NCI-H1105 (cell line): ENCODE data around the gene EFCAB6.

Experiments
- DNase-seq: peaks from one replicate; lab custom pipeline; 2025; lab: John Stamatoyannopoulos, UW

Gene EFCAB6

DNA sequence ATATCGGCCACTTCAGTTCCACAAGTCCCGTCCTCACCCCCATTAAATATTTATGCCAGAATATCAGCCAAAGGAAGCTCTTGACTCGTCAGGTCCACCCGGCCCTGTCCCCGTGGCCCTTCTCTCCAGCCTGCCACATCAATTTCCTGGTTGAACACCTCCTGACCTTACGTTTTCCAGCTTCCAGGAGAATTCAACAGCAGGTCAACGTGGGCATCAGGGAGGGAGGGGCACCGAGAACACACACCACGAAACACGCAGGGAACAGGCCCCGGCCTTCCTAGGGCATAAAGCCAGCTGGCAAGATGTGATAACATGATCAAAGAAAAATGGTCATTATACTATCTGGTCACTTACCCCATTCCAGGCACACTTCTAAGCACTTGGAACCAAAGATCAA, 34.9 kb upstream of the EFCAB6 start:
- no peak for DNase-seq

DNA sequence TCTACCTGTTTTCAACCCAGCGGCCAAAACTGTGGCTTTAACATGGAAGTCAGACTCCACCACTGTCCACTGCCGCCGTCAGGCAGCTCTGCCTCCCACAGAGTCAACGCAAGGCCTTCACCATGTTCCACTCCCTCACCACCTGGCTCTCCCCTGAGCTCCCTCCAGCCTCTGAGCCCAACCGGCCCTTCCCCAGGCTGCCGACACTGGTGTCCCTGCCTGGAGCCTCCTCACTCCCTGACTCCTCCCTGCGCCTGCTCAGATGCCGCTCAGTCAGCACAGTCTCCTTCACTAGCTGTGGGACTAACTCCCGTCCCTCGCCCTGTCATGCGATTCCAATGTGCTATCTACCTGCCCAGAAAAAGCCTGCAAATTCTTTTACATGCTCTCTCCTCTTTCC, 33.9 kb upstream of the EFCAB6 start:
- DNase-seq = no peak

DNA sequence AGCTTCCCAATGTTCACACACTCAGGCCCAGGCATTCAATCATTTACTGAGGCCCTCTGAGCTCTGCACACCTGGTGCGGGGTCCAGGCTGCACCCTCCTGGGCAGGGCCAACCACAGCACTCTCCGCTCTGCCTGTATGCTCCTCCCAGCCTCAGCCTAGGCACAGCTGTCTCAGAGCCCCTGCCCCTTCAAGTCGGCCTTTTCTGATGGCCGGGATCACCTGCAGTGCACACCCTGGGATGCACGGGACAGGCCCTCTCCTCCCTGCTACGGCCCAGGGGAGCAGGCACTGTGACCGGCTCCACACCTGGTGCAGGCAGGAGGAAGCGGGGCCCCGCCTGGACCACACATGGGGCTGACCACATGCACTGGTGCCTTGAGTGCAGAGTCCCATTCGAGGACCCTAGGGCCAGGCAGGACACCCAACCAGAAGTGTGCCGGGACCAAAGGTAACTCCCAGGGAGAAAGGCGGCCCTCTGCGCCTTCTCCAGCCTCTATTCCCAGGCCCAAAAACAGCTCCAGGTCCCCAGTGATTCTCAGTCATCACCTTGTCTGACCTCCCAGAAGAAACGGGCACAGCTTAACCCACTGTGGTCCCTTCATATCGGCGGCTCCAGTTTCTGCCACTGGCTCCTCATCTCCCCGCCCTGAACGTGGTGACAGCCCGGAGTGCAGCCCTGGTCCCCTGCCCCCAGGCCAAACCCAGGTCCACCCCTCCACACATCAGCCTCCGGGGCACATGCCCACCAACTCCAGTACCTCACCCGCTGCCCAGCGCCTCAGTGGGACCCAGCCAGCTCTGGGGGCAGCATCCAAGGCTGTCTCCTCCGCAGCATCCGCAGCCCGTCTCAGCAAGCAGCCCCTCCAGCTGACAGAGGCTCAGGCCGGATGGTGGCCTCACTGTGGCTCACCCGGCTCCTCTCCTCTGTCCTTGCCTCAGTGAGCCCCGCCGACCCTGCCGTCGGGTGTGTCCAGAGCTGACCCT, 32.7 kb upstream of the EFCAB6 start:
- no peak for DNase-seq

DNA sequence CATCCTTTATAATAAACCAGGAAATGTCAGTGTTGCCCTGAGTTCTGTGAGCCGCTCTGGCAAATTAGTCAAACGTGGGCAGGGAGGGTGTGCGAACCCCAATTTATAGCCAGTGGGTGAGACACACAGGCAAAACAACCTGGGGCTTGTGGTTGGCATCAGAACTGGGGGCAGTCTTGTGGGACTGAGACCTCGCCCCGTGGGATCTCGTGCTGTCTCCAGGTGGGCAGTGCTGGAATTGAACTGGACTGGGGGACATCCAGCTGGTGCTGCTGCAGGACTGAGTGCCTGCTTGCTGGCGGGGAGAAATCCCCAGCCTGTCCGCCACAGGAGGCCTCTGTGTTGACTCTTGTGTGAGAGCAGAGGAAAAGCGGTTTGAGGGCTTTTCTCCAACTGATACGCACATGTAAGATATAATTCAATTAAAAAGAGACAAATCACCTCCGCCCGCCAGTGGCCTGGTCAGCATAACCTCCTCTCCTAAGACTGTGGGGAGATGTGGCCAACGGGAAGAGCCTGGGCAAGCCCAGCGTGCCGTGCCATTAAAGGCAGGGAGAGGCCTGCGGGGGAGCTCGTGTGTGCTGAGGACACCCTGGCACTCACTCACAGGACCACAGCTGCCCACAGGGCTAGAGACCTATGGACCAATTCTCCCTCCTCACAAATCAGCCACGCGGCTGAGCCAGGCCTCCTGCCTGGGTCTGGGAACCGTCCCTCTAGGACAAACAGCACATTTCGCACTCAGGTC, 31.9 kb upstream of the EFCAB6 start:
- no peak for DNase-seq

DNA sequence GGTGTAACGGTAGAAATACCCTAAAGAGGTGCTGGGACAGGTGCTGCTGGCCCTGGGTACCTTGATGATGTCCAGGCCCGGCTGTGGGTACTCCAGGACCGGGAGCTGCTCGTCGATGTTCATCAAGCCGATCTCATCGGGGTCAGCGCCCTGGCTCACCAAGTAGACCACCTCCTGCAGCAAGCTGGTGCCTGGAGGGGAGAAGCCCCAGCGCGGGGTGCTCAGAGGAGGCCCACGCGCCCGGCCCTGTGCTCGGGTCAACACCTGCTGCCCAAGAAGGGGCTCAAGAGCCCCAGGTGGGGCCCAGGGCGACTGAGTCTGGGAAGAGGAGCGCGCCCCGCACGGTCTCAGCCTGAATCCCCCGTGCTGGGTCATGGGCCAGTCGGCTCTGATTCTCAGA, 29.6 kb upstream of the EFCAB6 start:
- no peak for DNase-seq

DNA sequence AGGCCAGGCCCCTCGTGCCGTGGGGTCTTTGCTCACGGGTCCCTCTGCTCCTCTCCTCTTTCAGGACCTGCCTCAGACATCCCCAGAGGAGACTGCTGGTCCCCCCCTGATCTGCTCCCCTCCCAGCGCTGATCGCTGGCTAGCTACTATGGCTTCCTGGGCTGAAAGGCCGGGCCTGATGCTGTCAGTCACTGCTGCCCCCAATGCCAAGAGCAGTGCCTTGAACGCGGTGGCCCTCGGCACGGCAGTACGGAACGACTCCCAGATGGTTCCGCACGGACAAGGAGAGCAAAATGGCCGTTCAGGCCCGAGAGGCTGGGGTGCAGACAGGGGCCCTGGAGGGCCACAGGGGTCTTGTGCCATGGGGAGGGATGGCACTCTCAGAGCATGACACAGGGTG, 28.7 kb upstream of the EFCAB6 start:
- DNase-seq = no peak

DNA sequence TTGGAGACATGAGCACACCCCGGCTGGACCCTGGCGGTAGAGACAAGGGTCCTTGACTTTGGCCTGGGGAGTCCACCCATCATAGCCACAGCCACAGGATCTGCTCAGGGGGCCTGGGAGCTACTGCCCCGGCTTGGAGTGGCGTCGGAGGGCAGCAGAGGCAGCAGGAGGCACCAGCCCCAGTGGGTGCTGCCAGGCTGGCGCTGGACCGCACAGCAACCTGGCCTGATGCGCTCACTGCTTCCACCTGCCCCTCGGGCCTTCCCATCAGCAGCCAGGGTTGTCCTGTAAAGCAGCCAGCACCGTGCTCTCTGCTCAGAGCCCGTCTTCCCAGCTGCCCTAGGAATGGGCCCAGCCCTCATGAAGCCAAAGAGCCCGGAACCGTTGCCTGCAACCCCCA, 28.3 kb upstream of the EFCAB6 start:
- DNase-seq = no peak

DNA sequence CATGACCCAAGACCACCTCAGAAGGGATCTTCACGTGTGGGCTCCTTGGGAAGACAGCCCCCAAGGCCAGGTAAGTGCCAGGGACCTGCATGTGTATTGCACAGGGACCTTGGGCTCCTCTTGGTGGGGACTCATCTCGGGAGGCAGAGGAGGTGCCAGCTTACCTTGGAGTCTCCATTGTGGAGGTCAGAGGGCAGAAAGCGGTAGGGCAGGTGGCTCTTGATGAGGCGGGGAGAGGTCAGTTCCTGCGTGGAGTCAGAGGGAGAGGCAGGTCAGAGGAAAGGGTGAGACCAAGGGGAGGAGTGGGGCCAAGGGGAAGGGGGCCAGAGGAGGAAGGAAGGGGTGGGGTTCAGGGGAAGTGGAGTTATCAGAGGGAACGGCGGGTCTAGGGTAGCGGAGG, 27.7 kb upstream of the EFCAB6 start:
- DNase-seq = no peak

DNA sequence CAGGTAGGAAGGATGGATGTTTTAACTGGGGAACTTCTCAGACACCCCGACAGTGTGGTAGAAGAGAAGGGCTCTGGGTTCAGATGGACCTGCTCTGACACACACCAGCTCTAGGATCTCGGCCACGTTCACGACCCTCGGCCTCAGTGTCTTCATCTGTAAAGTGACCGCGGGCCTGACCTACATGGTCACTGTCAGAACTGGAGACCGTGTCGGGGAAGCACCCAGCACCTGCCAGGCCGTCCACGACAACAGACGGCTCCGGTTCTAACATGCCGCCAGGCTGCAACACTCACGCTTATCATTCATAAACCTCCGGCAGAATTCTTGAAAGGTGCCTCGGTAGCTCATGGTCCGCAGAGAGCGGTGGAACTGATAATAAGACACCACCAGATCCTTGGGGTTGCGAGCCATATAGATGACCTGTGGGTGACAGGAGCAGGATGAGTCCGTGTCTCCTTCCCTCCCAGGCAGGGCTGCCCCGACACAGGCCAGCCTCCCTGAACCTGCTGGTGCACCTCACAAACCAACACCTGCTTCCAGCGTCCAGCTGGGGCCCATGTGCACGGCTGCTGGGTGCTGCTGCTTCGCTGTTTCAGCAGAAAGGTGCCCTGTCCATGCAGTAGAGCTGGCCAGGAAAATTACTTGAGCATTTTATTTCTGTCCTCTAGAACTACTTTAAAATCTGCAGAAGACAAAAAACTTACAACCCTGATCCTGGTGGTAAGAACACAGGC, 26.6 kb upstream of the EFCAB6 start:
- DNase-seq = no peak

DNA sequence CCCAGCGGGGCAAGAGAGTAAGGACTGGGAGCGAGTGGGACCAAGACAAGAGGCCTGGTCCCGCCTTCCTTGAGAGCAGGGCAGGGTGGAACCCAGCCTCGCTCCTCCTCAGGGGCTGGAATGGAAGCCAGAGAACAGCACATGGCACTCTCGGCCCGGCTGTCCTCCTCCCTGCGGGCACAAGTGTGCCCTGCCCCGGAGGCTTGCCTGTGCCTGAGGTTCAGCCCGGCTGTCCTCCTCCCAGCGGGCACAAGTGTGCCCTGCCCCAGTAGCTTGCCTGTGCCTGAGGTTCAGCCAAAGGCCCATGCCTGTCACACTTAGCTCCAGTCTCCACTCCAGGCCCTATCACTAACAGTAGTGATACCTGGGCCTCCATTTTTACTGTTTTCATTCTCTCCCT, 26.1 kb upstream of the EFCAB6 start:
- no peak for DNase-seq

DNA sequence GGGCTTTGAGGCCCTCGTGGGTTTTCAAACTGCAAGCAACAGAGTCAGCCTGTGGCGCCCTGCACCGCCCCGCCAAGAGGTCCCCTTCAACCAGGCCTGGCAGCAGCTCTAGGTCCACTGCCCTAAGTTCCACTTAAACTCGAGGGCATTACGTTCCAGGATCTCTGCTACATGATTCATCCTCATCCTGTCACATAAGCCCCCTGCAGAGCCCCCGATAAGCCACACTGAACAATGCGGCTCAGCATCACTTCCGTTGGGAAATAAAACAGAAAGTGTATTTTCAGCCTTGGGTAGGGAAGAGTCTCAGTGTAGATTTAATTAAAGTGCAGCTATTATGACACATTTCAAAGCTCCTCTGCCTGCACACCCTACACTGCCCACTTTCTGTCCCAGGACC, 25.6 kb upstream of the EFCAB6 start:
- no peak for DNase-seq

DNA sequence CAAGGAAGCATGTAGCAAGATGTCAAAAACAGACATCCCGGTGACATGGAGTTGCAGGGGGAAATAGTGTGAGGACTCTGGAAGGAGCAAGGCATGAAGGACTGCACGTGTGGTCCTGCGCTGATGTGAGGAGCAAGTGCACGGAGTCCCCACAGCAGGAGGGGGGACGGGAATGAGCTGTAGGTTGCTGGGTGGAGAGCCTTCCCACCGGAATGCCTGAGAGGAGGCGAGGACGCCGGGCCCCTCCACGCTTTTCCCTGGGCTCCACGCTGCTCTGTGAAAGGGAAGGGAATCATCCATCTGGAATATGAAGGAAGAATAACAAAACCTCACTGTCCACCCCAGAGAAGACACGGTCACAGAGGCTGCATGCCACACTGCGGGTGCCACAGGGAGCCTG, 23.6 kb upstream of the EFCAB6 start:
- no peak for DNase-seq

DNA sequence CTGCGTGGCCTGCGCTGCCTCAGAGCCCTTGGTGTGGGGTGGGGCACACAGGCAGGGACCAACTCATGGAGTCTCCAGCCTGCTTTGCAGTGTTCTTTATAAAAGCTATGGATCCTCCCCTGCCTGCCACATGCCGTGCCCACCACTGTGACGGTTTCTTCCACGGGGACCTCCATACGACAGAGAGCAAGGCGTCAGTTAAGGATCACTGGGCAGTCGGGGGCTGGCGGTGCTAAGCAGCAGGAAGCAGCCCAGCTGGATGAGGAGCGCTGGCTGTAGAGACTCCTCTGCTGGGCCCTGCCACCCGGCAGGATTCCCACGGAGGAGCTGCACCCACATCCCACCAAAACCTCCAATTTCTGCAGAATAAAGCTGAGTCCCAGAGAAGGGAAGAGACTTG, 23.1 kb upstream of the EFCAB6 start:
- no peak for DNase-seq

DNA sequence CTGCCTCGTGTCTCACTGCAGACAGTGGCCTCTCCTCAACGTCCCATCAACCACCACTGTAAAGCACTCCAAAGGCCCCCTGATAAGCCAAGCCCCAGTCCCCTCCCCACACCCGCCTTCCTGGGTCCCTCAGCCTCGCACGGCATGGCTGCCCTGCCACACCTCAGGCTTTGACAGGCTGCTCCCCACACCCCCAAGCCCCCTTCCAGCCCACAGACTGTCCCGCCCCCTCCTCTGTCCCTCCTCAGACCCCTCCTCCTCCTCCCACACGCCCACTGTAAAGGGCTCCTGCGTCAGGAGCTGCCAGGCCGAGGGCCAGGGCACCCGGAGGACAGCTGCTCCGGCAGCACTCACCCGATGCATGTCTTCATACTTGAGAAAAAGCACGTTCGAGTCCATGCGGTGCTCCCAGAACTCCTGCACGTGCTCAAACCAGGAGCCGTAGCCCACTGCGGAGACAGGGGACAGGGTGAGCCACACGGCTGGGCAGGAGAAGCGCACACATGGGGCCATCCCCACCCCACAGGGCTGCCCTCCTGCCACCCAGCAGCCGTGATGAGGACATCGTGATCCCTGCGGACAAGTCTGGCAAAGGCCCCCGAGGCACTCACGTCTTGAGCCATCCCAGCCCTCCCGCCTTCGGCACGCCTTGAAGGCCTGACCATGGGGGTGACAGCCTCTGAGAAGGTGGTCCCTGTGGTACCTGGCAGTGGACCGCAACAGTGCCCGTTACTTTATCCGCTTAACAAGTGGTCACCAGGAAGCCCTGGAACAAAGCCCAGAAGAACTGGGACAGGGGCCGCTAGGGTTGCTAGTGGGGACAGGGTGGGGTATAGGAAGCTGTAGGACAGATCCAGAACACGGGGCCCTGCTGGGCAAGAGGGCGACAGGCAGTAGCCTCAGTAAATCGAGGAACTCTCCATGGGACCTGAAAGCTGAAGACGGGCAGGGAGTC, 21.5 kb upstream of the EFCAB6 start:
- DNase-seq = no peak

DNA sequence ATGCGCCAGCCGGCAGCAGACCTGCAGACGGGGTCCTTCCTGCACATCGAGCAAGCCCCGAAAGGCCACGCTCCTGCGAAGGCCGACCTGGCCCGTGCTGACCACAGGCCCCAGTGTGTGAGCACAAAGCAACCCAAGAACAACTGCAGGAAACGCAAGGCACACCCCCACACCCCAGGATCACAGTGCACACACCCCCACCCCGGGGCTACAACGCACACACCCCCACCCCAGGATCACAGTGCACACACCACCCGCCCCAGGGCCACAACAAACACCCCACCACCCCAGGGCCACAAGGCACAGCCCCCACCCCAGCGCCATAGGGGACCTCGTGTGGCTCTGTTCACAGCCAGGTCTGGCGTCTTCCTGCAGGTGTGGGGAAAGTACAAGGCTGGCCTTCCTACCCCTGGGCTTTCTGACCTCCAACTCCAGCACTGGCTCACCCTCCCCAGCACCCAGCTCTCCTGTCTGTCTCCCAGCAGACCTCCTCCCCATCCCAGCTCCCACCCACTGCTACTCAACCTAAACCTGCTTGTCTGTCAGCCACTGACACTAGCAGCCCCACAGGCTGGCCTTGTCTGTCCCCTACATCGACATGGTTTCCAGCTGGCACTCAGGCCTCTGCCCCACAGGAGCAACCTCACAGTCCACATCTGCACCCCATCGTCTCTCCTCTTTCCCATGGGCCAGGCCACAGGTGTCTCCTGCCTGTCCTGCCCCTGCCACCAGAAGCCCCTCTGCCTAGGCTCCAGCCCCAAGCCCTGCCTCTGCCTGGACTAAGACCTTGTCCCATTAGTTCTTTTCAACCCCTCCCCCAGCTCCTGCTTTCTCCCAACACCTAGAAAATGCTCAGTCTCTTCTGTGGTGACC, 20.5 kb upstream of the EFCAB6 start:
- no peak for DNase-seq

DNA sequence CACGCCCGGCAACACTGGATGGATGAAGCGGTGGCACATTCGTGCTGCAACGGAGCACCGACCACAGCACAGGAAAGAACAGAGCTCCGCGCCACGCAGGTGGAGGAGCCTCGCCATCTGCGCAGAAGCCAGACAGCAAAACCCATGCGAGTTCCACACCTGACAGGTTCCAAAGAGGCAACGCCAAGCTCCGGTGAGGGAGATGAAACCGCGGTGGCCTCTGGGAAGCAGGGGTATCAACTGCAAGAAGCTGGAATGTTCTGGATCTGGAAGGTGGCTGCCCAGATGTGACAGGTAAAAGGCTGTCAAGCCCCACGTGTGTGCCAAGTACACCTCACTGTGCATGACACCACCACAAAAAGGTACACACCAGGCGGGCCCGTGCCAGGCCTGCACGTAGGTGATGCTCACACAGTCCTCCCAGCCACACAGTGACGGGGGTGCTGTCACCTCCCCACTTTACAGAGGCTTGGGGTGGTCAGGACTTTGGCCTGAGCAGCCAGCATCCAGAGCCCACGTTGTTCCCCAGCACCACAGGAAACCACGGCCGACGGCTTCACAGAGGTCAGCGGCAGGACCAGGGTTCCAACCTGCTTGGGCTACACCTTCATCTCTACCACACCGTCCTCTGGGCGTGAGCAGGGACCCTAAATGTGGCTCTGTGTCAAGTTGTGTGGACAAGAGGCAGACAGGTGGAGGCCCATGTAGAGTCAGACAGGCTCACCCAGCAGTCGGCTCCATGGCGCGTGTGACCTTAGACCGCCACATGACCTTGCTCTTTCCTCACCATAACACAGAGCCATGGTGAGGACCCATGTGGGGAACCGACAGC, 19.7 kb upstream of the EFCAB6 start:
- no peak for DNase-seq

DNA sequence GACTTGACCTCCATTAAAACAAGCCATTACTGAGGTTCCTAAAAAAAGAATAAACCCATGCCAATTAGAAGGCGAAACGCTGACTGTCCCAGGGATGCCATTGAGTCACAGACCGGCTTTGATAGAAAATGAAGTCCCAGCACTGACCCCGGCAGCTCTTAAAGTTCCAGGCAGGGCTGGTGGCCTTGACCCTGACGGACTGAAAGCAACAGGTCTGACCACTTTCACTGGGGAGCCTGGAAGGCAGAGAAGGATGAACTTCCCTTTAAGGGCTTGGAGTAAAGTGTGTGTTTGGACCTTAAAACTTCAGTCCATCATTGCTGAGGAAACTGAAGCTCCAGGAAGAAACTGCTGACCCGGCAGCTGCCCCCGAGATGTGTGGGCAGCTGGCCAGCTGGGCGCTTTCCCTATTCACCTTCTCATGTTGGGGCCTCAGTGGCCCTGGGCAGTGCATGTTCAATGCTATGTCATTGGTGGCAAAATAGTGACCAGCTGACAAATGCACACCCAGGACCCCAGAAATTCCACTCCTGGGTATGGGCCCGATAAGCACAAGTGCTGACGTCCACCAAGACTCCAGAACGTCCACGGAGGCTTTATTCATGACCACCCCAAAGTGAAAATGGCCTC, 18.9 kb upstream of the EFCAB6 start:
- DNase-seq = no peak

DNA sequence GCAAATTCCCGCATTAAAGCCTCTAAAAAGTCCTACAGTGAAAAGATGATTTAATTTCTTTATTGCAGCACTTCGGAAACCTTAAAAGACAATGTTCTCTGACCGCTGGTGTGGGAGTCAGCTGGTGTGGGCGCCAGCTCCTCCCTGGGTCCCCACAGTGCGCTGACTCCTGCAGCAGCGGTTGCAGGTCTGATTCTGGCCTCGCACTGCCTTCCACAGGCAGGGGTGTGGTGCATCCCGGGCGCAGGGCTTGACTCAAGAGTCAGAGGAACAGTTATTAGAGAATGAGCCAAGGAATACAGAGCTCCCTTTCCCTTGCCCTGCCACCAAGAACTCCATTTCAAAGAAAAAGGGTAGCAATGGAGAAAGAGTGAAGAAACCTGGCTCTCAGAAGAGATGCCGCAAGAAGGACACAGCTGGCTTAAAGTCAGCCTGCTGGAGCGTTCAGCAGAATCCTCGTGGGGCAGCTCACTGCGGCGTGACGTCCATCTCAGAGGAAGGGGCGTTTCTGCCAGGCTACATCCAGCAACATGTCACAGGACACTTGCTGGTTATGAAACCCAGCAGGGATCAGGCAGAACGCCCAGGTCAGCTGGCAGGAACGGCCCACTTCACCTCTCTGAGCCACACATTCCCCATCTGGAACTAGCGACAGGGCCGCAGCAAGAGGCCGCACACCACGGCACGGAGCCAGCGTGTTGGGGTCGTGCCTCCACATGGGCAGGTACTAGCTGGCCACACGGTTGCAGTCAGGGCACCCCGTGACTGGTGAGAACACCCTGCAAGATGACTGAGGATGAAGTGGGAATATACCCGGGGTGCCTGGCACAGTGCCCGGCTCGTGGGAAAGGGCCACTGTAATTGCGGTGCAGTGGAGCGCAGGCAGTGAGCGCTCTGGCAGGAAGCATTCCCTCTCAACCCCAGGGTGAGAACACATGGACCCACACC, 18.1 kb upstream of the EFCAB6 start:
- no peak for DNase-seq
